Measurements from ENCODE around the gene PCNX2. TPM values are rescaled to one million over a fixed set of nuclear protein-coding genes. Genes with fewer than 3 reads are reported as not detected.

The PCNX2 gene
- total and polyA plus RNA-seq, 2 of the 13 experiments (the other 11 are each of a cell fraction or from before 2014, with no cell fraction given) = 0.11 to 0.42 TPM

DNA sequence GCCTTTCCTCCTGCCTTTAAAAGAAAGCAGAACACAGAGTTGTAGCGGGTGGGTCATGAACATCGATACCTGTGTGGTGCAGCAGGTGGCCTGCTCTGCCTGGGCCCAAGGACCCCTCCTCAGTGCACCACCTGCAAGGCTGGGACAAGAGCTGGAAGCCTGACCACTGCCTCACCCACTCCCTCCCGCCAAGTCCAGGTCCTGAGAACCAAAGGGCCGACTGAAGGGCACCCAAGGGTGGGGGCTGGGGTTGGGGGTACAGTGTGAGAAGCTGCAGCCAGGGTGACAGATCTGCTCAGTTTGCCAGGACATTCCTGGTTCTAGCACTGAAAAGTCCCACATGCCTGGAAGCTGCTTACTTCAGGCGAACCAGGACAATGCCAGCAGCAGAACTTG, 309.0 kb downstream of the PCNX2 start:
- POLR2A ChIA-PET = no interaction called here
- Histone ChIP-seq H2AFZ (ENCODE audit: low read length) (no peak overlapping the region), H3K4me1 (ENCODE audit: insufficient read depth, low read length) (no peaks in the 10 kb centered on the region), H3K4me2 (ENCODE audit: low read depth, low read length) (no peak overlapping the region), H3K9ac (ENCODE audit: insufficient read depth, low read depth, low read length) (no peak overlapping the region), H3K4me3 (replicated peaks in 1 of 3; ENCODE audit: insufficient read depth in 1 of 3, low read depth in 2 of 3, low read length in 3 of 3) (no peak overlapping the region), H3K27ac (ENCODE audit: extremely low read length, insufficient read depth, low read length) (no peak overlapping the region), H4K20me1 (ENCODE audit: insufficient read depth, low read length) (no peaks in the 10 kb centered on the region), H3K9me3 (ENCODE audit: low read length) (no peaks in the 10 kb centered on the region), H3K36me3 (replicated peaks in 1 of 2; ENCODE audit: control insufficient read depth in 1 of 2, insufficient read depth in 2 of 2, low read length in 2 of 2) (no peaks in the 10 kb centered on the region), H3K27me3 (ENCODE audit: control insufficient read depth in 1 of 2, insufficient read depth in 2 of 2, low read length in 2 of 2) (no peaks in the 10 kb centered on the region), H3K79me2 (ENCODE audit: insufficient read depth, low read length) (no peaks in the 10 kb centered on the region)
- TF ChIP-seq, protein P1, sequence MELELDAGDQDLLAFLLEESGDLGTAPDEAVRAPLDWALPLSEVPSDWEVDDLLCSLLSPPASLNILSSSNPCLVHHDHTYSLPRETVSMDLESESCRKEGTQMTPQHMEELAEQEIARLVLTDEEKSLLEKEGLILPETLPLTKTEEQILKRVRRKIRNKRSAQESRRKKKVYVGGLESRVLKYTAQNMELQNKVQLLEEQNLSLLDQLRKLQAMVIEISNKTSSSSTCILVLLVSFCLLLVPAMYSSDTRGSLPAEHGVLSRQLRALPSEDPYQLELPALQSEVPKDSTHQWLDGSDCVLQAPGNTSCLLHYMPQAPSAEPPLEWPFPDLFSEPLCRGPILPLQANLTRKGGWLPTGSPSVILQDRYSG (CRISPR knock-in tag; IDR thresholded peaks at IDR 0.05) = no peak
- TF ChIP-seq, protein P2, sequence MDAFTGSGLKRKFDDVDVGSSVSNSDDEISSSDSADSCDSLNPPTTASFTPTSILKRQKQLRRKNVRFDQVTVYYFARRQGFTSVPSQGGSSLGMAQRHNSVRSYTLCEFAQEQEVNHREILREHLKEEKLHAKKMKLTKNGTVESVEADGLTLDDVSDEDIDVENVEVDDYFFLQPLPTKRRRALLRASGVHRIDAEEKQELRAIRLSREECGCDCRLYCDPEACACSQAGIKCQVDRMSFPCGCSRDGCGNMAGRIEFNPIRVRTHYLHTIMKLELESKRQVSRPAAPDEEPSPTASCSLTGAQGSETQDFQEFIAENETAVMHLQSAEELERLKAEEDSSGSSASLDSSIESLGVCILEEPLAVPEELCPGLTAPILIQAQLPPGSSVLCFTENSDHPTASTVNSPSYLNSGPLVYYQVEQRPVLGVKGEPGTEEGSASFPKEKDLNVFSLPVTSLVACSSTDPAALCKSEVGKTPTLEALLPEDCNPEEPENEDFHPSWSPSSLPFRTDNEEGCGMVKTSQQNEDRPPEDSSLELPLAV (CRISPR knock-in tag; conservative IDR thresholded peaks at IDR 0.05; ENCODE audit: low read depth) = no peak
- no peak for TF ChIP-seq TBP (CRISPR knock-in tag; IDR thresholded peaks at IDR 0.05)
- TF ChIP-seq DNMT3B (CRISPR knock-in tag; conservative IDR thresholded peaks at IDR 0.05) = no peak
- TF ChIP-seq ZNF430 (CRISPR knock-in tag; IDR thresholded peaks at IDR 0.05) = no peak
- TF ChIP-seq ZNF460 (CRISPR knock-in tag; IDR thresholded peaks at IDR 0.05; ENCODE audit: borderline replicate concordance) = no peak
- no peak for TF ChIP-seq ZNF282 (IDR thresholded peaks at IDR 0.05; ENCODE audit: partially characterized antibody)
- TF ChIP-seq, protein P3, sequence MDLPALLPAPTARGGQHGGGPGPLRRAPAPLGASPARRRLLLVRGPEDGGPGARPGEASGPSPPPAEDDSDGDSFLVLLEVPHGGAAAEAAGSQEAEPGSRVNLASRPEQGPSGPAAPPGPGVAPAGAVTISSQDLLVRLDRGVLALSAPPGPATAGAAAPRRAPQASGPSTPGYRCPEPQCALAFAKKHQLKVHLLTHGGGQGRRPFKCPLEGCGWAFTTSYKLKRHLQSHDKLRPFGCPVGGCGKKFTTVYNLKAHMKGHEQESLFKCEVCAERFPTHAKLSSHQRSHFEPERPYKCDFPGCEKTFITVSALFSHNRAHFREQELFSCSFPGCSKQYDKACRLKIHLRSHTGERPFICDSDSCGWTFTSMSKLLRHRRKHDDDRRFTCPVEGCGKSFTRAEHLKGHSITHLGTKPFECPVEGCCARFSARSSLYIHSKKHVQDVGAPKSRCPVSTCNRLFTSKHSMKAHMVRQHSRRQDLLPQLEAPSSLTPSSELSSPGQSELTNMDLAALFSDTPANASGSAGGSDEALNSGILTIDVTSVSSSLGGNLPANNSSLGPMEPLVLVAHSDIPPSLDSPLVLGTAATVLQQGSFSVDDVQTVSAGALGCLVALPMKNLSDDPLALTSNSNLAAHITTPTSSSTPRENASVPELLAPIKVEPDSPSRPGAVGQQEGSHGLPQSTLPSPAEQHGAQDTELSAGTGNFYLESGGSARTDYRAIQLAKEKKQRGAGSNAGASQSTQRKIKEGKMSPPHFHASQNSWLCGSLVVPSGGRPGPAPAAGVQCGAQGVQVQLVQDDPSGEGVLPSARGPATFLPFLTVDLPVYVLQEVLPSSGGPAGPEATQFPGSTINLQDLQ (CRISPR knock-in tag; IDR thresholded peaks at IDR 0.05) = no peak
- TF ChIP-seq NPAS2 (CRISPR knock-in tag; IDR thresholded peaks at IDR 0.05; ENCODE audit: borderline replicate concordance) = no peak
- no peak for TF ChIP-seq ZFP62 (CRISPR knock-in tag; IDR thresholded peaks at IDR 0.05)
- DNase-seq (ENCODE audit: low spot score) = no peak
- ATAC-seq = no peak
- 39% methylated on average over 3 of the region's 5 CpGs for WGBS (ENCODE audit: low lambda C conversion rate)
- CTCF ChIA-PET (ENCODE audit: low intra/inter-chr PET ratio, low total read pairs) = no interaction called here
- intact Hi-C loops (cut with micrococcal nuclease; ENCODE audit: unreplicated experiment) (no loop called here), in situ Hi-C loops (cut with HindIII; ENCODE audit: extremely low pct_ligation_motif_present, low pct_unique_long_range_greater_than_20kb) (no loop called here)
- no peak for FAIRE-seq
- no TSS peak for BruUV-seq (replicated peaks)
